Measurements from ENCODE around the gene TUBA4B.

Gene TUBA4B

GRCh38 chr2:219218732-219219701 lies 34.0 kb upstream of the TUBA4B start, which contains the start of gene ABCB6:
TSS of gene ABCB6 (minus strand) at chr2:219218958. CDS start at chr2:219218673, 285 bp downstream.
- DNase-seq, result peak; percentile 86 to 91

GRCh38 chr2:219219784-219220532 lies 33.1 kb upstream of the TUBA4B start:
- no peak for DNase-seq

- DNase-seq, result no peak
Observed at GRCh38 chr2:219220652-219221402, 32.2 kb upstream of the TUBA4B start.

- DNase-seq, result no peak
Observed at GRCh38 chr2:219221957-219222518, 31.0 kb upstream of the TUBA4B start.

GRCh38 chr2:219223831-219224610 lies 29.0 kb upstream of the TUBA4B start:
- DNase-seq, result no peak

GRCh38 chr2:219225350-219225749 lies 27.7 kb upstream of the TUBA4B start:
- no peak for DNase-seq

- DNase-seq, result no peak
Observed at GRCh38 chr2:219228041-219228910, 24.8 kb upstream of the TUBA4B start.

GRCh38 chr2:219228911-219229304 lies 24.1 kb upstream of the TUBA4B start:
- no peak for DNase-seq

- DNase-seq, result peak; percentile 97 to 98
Observed at GRCh38 chr2:219229305-219230058, 23.6 kb upstream of the TUBA4B start, which contains the start of the genes ANKZF1 and ATG9A. TSS of gene ANKZF1 (plus strand) at chr2:219229806. CDS start at chr2:219230258, 452 bp downstream. TSS of gene ATG9A (minus strand) at chr2:219229636. CDS start at chr2:219228024, 1,612 bp downstream.

- DNase-seq, result peak in 1 of 2 donors; percentile 35
Observed at GRCh38 chr2:219230059-219230540, 22.9 kb upstream of the TUBA4B start.

GRCh38 chr2:219234331-219234730 lies 18.7 kb upstream of the TUBA4B start:
- no peak for DNase-seq

- DNase-seq, result no peak
Observed at GRCh38 chr2:219243291-219243761, 9.7 kb upstream of the TUBA4B start.

- no peak for DNase-seq
Observed at GRCh38 chr2:219244789-219245147, 8.3 kb upstream of the TUBA4B start.

GRCh38 chr2:219245148-219245898 lies 7.7 kb upstream of the TUBA4B start, which contains the start of the genes GLB1L and STK16:
TSS of gene GLB1L (minus strand) at chr2:219245444. CDS start at chr2:219243573, 1,871 bp downstream.
TSS of gene STK16 (plus strand) at chr2:219245479. CDS start at chr2:219246000, 521 bp downstream.
- peak; percentile 82 to 83 for DNase-seq

- peak in 1 of 2 donors; percentile 30 for DNase-seq
Observed at GRCh38 chr2:219245899-219246230, 7.2 kb upstream of the TUBA4B start.

- DNase-seq, result no peak
Observed at GRCh38 chr2:219246559-219246958, 6.5 kb upstream of the TUBA4B start.

GRCh38 chr2:219247678-219248642 lies 5.1 kb upstream of the TUBA4B start:
- peak; percentile 67 to 75 for DNase-seq
